D721Med (cell line): ENCODE data around the gene POLR2J.
A peak's percentile ranks its signal among the peaks of the same experiment; 100 is the strongest.

Experiments
- DNase-seq: peaks from one replicate; pipeline ENCODE4 v3.0.0; 2011; ENCODE audit warnings: low spot score; ENCODE audit not compliant: insufficient read length
- FAIRE-seq: peaks from 2 replicates; lab custom pipeline; 2011; peaks lifted over from hg19 to GRCh38; lab: Jason Lieb, UNC
- TF ChIP-seq, protein P1 (sequence below): IDR thresholded peaks from 2 replicates; pipeline ENCODE4 v1.5.1; 2012; ENCODE audit warnings: mild to moderate bottlenecking, control low read depth; ENCODE audit not compliant: insufficient read depth; ENCODE audit errors: missing control alignments

The POLR2J gene

GRCh38 chr7:102467581-102468477, 10.9 kb downstream of the POLR2J start:
- no peak for FAIRE-seq
- TF ChIP-seq, protein P1, sequence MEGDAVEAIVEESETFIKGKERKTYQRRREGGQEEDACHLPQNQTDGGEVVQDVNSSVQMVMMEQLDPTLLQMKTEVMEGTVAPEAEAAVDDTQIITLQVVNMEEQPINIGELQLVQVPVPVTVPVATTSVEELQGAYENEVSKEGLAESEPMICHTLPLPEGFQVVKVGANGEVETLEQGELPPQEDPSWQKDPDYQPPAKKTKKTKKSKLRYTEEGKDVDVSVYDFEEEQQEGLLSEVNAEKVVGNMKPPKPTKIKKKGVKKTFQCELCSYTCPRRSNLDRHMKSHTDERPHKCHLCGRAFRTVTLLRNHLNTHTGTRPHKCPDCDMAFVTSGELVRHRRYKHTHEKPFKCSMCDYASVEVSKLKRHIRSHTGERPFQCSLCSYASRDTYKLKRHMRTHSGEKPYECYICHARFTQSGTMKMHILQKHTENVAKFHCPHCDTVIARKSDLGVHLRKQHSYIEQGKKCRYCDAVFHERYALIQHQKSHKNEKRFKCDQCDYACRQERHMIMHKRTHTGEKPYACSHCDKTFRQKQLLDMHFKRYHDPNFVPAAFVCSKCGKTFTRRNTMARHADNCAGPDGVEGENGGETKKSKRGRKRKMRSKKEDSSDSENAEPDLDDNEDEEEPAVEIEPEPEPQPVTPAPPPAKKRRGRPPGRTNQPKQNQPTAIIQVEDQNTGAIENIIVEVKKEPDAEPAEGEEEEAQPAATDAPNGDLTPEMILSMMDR: no peak

GRCh38 chr7:102466097-102466496, 12.6 kb downstream of the POLR2J start:
- FAIRE-seq (no peak), DNase-seq (no peak)

More at GRCh38 chr7:102467581-102468477, 10.9 kb downstream of the POLR2J start:
- no peak for DNase-seq

DNA sequence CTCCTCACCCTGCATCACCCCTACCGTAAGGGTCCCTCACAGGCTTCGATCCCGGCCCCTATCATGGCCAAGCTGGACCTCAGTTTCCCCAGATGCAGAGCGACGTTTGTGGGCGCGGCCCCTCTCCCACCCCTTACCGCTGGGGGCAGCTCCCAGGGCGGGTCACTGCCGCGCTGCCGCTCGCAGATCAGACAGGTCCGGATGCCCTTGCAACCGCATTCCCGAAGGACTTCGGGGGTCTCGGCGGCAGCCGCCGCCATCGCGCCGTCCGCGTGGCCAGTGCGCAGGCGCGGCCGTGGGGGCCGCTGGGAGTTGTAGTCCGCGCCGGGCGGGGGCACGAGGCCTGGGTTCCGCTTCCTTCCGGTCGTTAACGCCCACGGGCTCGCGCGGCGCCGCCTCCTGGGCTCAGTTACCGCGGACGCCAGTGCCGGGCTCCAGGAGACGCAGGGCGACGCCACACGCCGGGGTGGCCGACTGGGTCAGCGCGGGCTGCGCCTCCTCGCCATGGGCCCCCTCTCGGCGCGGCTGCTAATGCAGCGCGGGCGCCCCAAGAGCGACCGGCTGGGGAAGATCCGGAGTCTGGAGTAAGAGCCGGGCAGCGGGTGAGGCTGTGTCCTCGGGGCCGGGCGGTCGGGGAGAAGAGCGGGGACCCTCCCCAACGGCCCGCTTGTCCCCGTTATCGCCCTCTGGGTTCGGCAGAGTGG, 14.0 kb downstream of the POLR2J start, which contains the start of the genes ALKBH4 and LRWD1:
TSS of gene ALKBH4 (minus strand) at position 287 of the 704 bp plus-strand sequence. CDS start at position 260, 27 bp downstream.
TSS of gene LRWD1 (plus strand) at position 408 of the 704 bp plus-strand sequence. CDS start at position 505, 97 bp downstream.
- TF ChIP-seq, protein P1: peak; percentile 5
- FAIRE-seq: no peak
- DNase-seq: peak; percentile 99

More at GRCh38 chr7:102466097-102466496, 12.6 kb downstream of the POLR2J start:
- TF ChIP-seq, protein P1: no peak

- DNase-seq (no peak), FAIRE-seq (no peak)
- TF ChIP-seq, protein P1: no peak
Observed at GRCh38 chr7:102463841-102464576, 14.7 kb downstream of the POLR2J start.

DNA sequence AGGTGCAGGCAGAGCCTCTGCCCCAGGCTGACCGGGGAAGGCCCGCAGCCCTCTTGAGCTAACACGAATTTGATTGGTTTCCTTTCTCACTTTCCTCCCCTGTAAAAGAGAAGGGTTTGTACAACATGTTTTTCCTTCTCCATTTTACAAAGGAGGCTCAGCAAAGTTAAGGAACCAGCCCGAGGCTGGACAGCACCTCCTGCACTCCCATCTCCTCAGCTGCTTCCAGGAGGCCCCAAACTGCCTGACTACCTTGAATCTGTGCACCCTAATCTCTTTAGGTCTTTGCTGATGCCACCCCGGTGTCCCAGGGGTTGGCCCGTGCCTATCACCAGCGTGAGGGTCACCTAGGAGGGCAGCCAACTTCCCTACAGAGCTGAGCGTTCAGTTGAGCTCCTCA, 18.3 kb downstream of the POLR2J start:
- DNase-seq: no peak
- no peak for FAIRE-seq
- TF ChIP-seq, protein P1: no peak

GRCh38 chr7:102459221-102459844, 19.4 kb downstream of the POLR2J start:
- TF ChIP-seq, protein P1: no peak
- no peak for DNase-seq
- no peak for FAIRE-seq
